Astrocyte (in vitro differentiated cells and primary cell): Measurements from ENCODE around the gene ARL6IP4. TPM values are rescaled to one million over a fixed set of nuclear protein-coding genes. Genes with fewer than 3 reads are reported as not detected.
A peak's percentile ranks its signal among the peaks of the same experiment; 100 is the strongest.

Experiments
- DNase-seq: peaks from one replicate; pipeline ENCODE4 v3.0.0-alpha.2; 2010; ENCODE audit warnings: low read depth
- FAIRE-seq: peaks from 2 replicates; lab custom pipeline; 2011; peaks lifted over from hg19 to GRCh38; lab: Jason Lieb, UNC
- H2AFZ ChIP-seq: 2 replicates; pipeline ENCODE4 v1.6.0; 2012; ENCODE audit warnings: low read depth, low read length, inconsistent platforms
- H3K27ac ChIP-seq: 2 replicates; pipeline ENCODE4 v1.5.1; 2011; ENCODE audit warnings: low read depth, low read length, inconsistent platforms
- H3K27me3 ChIP-seq: 2 replicates; pipeline ENCODE4 v1.6.0; 2011; ENCODE audit warnings: low read length, inconsistent platforms; ENCODE audit not compliant: insufficient read depth
- H3K36me3 ChIP-seq: 2 replicates; pipeline ENCODE4 v1.5.1; 2011; ENCODE audit warnings: low read length, inconsistent platforms; ENCODE audit not compliant: insufficient read depth
- H3K4me1 ChIP-seq: 2 replicates; pipeline ENCODE4 v1.5.1; 2011; ENCODE audit warnings: low read length, inconsistent platforms; ENCODE audit not compliant: insufficient read depth
- H3K4me2 ChIP-seq: 2 replicates; pipeline ENCODE4 v1.6.0; 2012; ENCODE audit warnings: low read length, inconsistent platforms
- H3K4me3 ChIP-seq: 2 replicates; pipeline ENCODE4 v1.5.1; 2011; ENCODE audit warnings: low read depth, mild to moderate bottlenecking, low read length, inconsistent platforms; ENCODE audit not compliant: insufficient read depth
- H3K79me2 ChIP-seq: 2 replicates; pipeline ENCODE4 v1.6.0; 2012; ENCODE audit warnings: mild to moderate bottlenecking, low read length, inconsistent platforms; ENCODE audit not compliant: insufficient read depth
- H3K9ac ChIP-seq: 2 replicates; pipeline ENCODE4 v1.6.0; 2012; ENCODE audit warnings: mild to moderate bottlenecking, low read length, inconsistent platforms
- H3K9me3 ChIP-seq: 2 replicates; pipeline ENCODE4 v1.5.1; 2012; ENCODE audit warnings: low read depth, mild to moderate bottlenecking, low read length, inconsistent platforms; ENCODE audit not compliant: insufficient read depth
- H4K20me1 ChIP-seq: 2 replicates; pipeline ENCODE4 v1.6.0; 2012; ENCODE audit warnings: low read length, inconsistent platforms; ENCODE audit not compliant: insufficient read depth
- H3K27ac Mint-ChIP-seq: one replicate; pipeline ENCODE4 v1.8.0; 2021; ENCODE audit warnings: mild to moderate bottlenecking, mixed read lengths; ENCODE audit not compliant: unreplicated experiment
- H3K27me3 Mint-ChIP-seq: one replicate; pipeline ENCODE4 v1.8.0; 2021; ENCODE audit warnings: low read depth, mixed read lengths; ENCODE audit not compliant: unreplicated experiment
- H3K36me3 Mint-ChIP-seq: one replicate; pipeline ENCODE4 v1.8.0; 2021; ENCODE audit warnings: low read depth, mixed read lengths; ENCODE audit not compliant: unreplicated experiment
- H3K4me1 Mint-ChIP-seq: one replicate; pipeline ENCODE4 v1.8.0; 2021; ENCODE audit warnings: low read depth, mixed read lengths; ENCODE audit not compliant: unreplicated experiment
- H3K4me3 Mint-ChIP-seq: one replicate; pipeline ENCODE4 v1.8.0; 2021; ENCODE audit warnings: mild to moderate bottlenecking, moderate library complexity, mixed read lengths; ENCODE audit not compliant: unreplicated experiment
- H3K9me3 Mint-ChIP-seq: one replicate; pipeline ENCODE4 v1.8.0; 2021; ENCODE audit warnings: mild to moderate bottlenecking, mixed read lengths; ENCODE audit not compliant: unreplicated experiment
- CTCF ChIP-seq: IDR thresholded peaks from 2 replicates; pipeline ENCODE4 v1.5.1; 2011; ENCODE audit warnings: low read depth, mild to moderate bottlenecking, inconsistent platforms, low read length, moderate library complexity; ENCODE audit not compliant: insufficient read depth
- EZH2 ChIP-seq: IDR thresholded peaks from 2 replicates; pipeline ENCODE4 v1.6.1; 2012; ENCODE audit warnings: mild to moderate bottlenecking, low read length, inconsistent platforms; ENCODE audit not compliant: insufficient read depth
- total RNA-seq: library from RNA; stranded (reverse); gene quantifications from 2 replicates; pipeline ENCODE4 v1.2.1, GENCODE V29; 2021

The ARL6IP4 gene
- total RNA-seq, 1 donor from 2014 or later, result 122 TPM

GRCh38 chr12:123027726-123028445, 47.4 kb downstream of the ARL6IP4 start:
- DNase-seq (no peak), FAIRE-seq (no peak)
- H3K4me2 ChIP-seq, result no peak overlapping the region
- Mint-ChIP-seq H3K27me3 (no peaks in the 10 kb centered on the region), H3K9me3 (no peaks in the 10 kb centered on the region), H3K27ac (no peak overlapping the region), H3K4me3 (peak overlapping the region; percentile 11), H3K36me3 (peaks cover 20% of the 10 kb centered on the region), H3K4me1 (no peaks in the 10 kb centered on the region)
- no peak overlapping the region for H3K9ac ChIP-seq
- no peak overlapping the region for H2AFZ ChIP-seq
- no peak overlapping the region for H3K4me3 ChIP-seq
- no peaks in the 10 kb centered on the region for H3K9me3 ChIP-seq
- no peaks in the 10 kb centered on the region for H3K36me3 ChIP-seq
- H3K79me2 ChIP-seq, result no peaks in the 10 kb centered on the region
- H3K4me1 ChIP-seq, result peaks cover 5% of the 10 kb centered on the region
- H3K27me3 ChIP-seq, result no peaks in the 10 kb centered on the region
- H4K20me1 ChIP-seq, result peaks cover 11% of the 10 kb centered on the region
- no peak overlapping the region for H3K27ac ChIP-seq
- TF ChIP-seq CTCF, result no peak
- no peak for TF ChIP-seq EZH2

GRCh38 chr12:123028475-123028874, 48.0 kb downstream of the ARL6IP4 start:
- Mint-ChIP-seq H3K4me1 (no peaks in the 10 kb centered on the region), H3K4me3 (no peak overlapping the region), H3K9me3 (no peaks in the 10 kb centered on the region), H3K36me3 (peaks cover 20% of the 10 kb centered on the region), H3K27me3 (no peaks in the 10 kb centered on the region), H3K27ac (no peak overlapping the region)
- Histone ChIP-seq H3K4me2 (no peak overlapping the region), H3K9me3 (no peaks in the 10 kb centered on the region), H4K20me1 (peaks cover 11% of the 10 kb centered on the region), H3K27ac (no peak overlapping the region), H3K4me1 (peaks cover 5% of the 10 kb centered on the region), H3K9ac (no peak overlapping the region), H3K36me3 (no peaks in the 10 kb centered on the region), H3K27me3 (no peaks in the 10 kb centered on the region), H3K4me3 (no peak overlapping the region), H3K79me2 (no peaks in the 10 kb centered on the region), H2AFZ (no peak overlapping the region)
- DNase-seq (no peak), FAIRE-seq (no peak)
- no peak for TF ChIP-seq EZH2
- no peak for TF ChIP-seq CTCF

GRCh38 chr12:123029550-123029949, 49.1 kb downstream of the ARL6IP4 start:
- Histone ChIP-seq H2AFZ (no peak overlapping the region), H3K4me2 (no peak overlapping the region), H3K36me3 (no peaks in the 10 kb centered on the region), H3K4me1 (peaks cover 11% of the 10 kb centered on the region), H3K9me3 (no peaks in the 10 kb centered on the region), H3K9ac (no peak overlapping the region), H3K79me2 (no peaks in the 10 kb centered on the region), H3K27me3 (no peaks in the 10 kb centered on the region), H3K27ac (no peak overlapping the region), H3K4me3 (no peak overlapping the region), H4K20me1 (peaks cover 17% of the 10 kb centered on the region)
- Mint-ChIP-seq H3K27me3 (no peaks in the 10 kb centered on the region), H3K9me3 (no peaks in the 10 kb centered on the region), H3K4me3 (no peak overlapping the region), H3K27ac (no peak overlapping the region), H3K4me1 (peaks cover 2% of the 10 kb centered on the region), H3K36me3 (peaks cover 20% of the 10 kb centered on the region)
- TF ChIP-seq CTCF, result no peak
- no peak for DNase-seq
- no peak for FAIRE-seq
